ENCODE measurements around the gene FLNC.

The FLNC gene

GRCh38 chr7:128891942-128892269 lies 61.7 kb downstream of the FLNC start:
- TF ChIP-seq ZNF384 (IDR thresholded peaks at IDR 0.05) (no peak), FOXK2 (IDR thresholded peaks at IDR 0.05) (no peak), BHLHE40 (IDR thresholded peaks at IDR 0.05; ENCODE audit: borderline replicate concordance) (no peak), SUZ12 (IDR thresholded peaks at IDR 0.05) (no peak), CTBP1 (IDR thresholded peaks at IDR 0.05; ENCODE audit: borderline replicate concordance) (no peak), FOXM1 (IDR thresholded peaks at IDR 0.05; ENCODE audit: borderline replicate concordance) (no peak), L3MBTL2 (conservative IDR thresholded peaks at IDR 0.05) (no peak), HDGF (IDR thresholded peaks at IDR 0.05; ENCODE audit: borderline replicate concordance) (no peak), FOXA1 (IDR thresholded peaks at IDR 0.05) (no peak), ARNT (IDR thresholded peaks at IDR 0.05) (no peak), SP1 (IDR thresholded peaks at IDR 0.05) (no peak), ELF4 (IDR thresholded peaks at IDR 0.05) (no peak)
- TF ChIP-seq, protein P1, sequence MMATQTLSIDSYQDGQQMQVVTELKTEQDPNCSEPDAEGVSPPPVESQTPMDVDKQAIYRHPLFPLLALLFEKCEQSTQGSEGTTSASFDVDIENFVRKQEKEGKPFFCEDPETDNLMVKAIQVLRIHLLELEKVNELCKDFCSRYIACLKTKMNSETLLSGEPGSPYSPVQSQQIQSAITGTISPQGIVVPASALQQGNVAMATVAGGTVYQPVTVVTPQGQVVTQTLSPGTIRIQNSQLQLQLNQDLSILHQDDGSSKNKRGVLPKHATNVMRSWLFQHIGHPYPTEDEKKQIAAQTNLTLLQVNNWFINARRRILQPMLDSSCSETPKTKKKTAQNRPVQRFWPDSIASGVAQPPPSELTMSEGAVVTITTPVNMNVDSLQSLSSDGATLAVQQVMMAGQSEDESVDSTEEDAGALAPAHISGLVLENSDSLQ (IDR thresholded peaks at IDR 0.05), result no peak
- DNase-seq (ENCODE audit: extremely low spot score), result no peak
- ChIA-PET POLR2A (no interaction called here), CTCF (no interaction called here)

GRCh38 chr7:128892521-128893250 lies 62.5 kb downstream of the FLNC start:
- ChIA-PET CTCF (no interaction called here), POLR2A (no interaction called here)
- no peak for TF ChIP-seq CTBP1 (IDR thresholded peaks at IDR 0.05; ENCODE audit: borderline replicate concordance)
- DNase-seq (ENCODE audit: extremely low spot score), result no peak

DNA sequence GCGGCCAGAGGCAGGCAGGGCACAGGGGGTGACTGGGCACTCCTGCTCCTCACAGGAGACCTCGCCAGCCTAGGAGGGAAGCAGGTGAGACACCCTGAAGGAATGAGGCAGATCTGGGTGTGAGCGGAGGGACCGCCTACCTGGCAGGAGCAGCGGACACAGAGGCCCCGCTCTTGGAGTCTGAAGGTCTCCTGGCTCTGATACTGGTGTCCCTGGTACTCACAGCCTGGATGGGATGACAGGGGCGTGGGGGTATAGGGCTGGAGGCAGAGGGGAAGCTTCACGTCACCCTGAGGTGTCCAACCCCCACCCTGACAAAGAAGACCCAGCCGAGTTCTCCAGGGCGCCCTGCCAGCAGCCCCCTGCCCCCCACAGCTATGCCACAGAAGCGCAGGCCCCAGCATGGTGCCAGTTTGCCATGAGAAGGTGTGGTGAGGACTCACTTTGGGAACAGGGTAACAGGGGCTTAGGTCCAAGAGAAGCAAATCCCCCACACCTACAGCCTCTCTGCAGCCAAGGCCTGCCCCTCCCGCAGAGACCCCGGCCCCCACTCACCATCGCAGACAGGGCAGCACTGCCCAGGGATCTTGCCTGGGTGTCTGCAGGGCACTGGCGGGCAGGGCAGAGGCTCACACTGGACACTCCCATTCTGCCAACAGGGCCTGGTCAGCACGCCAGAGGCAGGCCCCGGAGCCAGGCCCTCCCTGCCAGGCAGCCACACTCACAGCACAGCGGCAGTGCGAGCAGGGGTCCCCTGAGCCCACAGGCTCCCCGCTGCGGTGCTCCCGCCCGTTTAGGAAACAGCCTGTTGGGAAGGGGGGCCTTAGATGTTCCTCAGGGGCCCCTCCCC lies 63.3 kb downstream of the FLNC start:
- POLR2A ChIA-PET, result no interaction called here
- no peak for DNase-seq (ENCODE audit: extremely low spot score)
- CTCF ChIA-PET, result no interaction called here
- TF ChIP-seq FOXA1 (IDR thresholded peaks at IDR 0.05) (no peak), ELF4 (IDR thresholded peaks at IDR 0.05) (no peak), ZNF384 (IDR thresholded peaks at IDR 0.05) (no peak), HDGF (IDR thresholded peaks at IDR 0.05; ENCODE audit: borderline replicate concordance) (no peak), ARNT (IDR thresholded peaks at IDR 0.05) (no peak), SP1 (IDR thresholded peaks at IDR 0.05) (no peak), BHLHE40 (IDR thresholded peaks at IDR 0.05; ENCODE audit: borderline replicate concordance) (no peak), L3MBTL2 (conservative IDR thresholded peaks at IDR 0.05) (no peak), LEF1 (IDR thresholded peaks at IDR 0.05; ENCODE audit: borderline replicate concordance) (no peak), CTBP1 (IDR thresholded peaks at IDR 0.05; ENCODE audit: borderline replicate concordance) (no peak), FOXK2 (IDR thresholded peaks at IDR 0.05) (no peak)
- TF ChIP-seq, protein P1 (IDR thresholded peaks at IDR 0.05), result no peak

DNA sequence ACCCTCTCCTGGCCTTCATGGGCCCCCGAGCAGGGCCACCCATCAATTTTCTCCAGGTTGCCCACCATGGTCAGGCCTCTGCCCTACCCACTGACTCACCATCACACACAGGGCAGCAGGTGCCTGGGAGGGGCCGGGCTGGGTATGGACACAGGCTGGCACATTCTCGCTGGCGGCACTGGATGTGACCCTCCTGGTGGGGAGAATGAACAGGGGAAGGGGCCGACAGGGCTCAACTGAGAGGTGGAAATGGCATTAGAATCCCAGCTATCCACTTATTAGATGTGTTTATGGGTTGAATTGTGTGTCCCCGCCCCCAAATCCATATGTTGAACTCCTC lies 63.9 kb downstream of the FLNC start:
- no peak for TF ChIP-seq FOXK2 (IDR thresholded peaks at IDR 0.05)
- TF ChIP-seq CTBP1 (IDR thresholded peaks at IDR 0.05; ENCODE audit: borderline replicate concordance), result no peak
- no peak for TF ChIP-seq FOXM1 (IDR thresholded peaks at IDR 0.05; ENCODE audit: borderline replicate concordance)
- no peak for DNase-seq (ENCODE audit: extremely low spot score)
- ChIA-PET POLR2A (no interaction called here), CTCF (no interaction called here)

DNA sequence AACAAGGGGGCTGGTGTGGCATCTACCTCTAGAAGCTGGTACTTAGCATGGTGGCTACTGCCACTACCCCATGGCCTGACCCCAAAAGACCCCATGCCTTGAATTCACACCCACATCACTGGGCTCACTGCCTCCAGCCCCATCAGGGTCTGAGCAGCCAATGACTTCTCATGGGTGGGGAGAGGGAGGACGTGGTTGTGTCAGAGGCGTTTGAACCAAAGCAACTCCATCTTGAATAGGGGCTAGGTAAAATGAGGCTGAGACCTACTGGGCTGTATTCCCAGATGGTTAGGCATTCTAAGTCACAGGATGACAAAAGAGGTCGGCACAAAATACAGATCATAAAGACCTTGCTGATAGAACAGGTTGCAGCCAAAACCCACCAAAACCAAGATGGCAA lies 65.1 kb downstream of the FLNC start:
- TF ChIP-seq ARNT (IDR thresholded peaks at IDR 0.05) (no peak), BHLHE40 (IDR thresholded peaks at IDR 0.05; ENCODE audit: borderline replicate concordance) (no peak), FOXM1 (IDR thresholded peaks at IDR 0.05; ENCODE audit: borderline replicate concordance) (no peak), SUZ12 (IDR thresholded peaks at IDR 0.05) (no peak), FOXA1 (IDR thresholded peaks at IDR 0.05) (no peak), TARDBP (IDR thresholded peaks at IDR 0.05) (no peak), HDGF (IDR thresholded peaks at IDR 0.05; ENCODE audit: borderline replicate concordance) (no peak), CTBP1 (IDR thresholded peaks at IDR 0.05; ENCODE audit: borderline replicate concordance) (no peak), FOXK2 (IDR thresholded peaks at IDR 0.05) (no peak), NFRKB (IDR thresholded peaks at IDR 0.05) (no peak), LEF1 (IDR thresholded peaks at IDR 0.05; ENCODE audit: borderline replicate concordance) (no peak), ZNF384 (IDR thresholded peaks at IDR 0.05) (no peak), SP1 (IDR thresholded peaks at IDR 0.05) (no peak), L3MBTL2 (conservative IDR thresholded peaks at IDR 0.05) (no peak), ELF4 (IDR thresholded peaks at IDR 0.05) (no peak)
- TF ChIP-seq, protein P1 (IDR thresholded peaks at IDR 0.05), result no peak
- POLR2A ChIA-PET, result no interaction called here
- CTCF ChIA-PET, result interaction anchor here (0.7 kb wide), 1 partner anchor 54 kb away, joined by 3 read pairs; no protein-coding TSS in a partner anchor
- DNase-seq (ENCODE audit: extremely low spot score), result no peak

DNA sequence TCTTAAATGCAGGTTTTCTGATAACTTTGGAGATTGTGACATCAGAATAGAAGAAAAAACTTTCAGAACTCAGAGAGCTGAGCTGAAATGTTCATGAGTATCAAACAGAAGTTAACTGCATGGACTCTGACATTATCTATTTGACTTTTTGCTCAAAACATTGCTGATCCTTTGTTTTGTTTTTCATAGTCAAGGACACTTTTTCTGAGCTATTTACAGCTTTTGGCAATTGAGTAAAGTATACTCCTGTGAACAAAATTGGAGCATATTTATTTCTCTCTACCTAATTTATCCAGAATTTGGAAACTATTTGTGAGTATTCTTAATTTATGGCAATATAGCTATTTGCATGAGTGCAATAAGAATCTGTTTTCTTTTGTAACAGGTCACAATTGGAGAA lies 69.2 kb downstream of the FLNC start:
- DNase-seq (ENCODE audit: extremely low spot score), result no peak
- ChIA-PET POLR2A (no interaction called here), CTCF (no interaction called here)
- TF ChIP-seq L3MBTL2 (conservative IDR thresholded peaks at IDR 0.05) (no peak), ZNF384 (IDR thresholded peaks at IDR 0.05) (no peak), CTBP1 (IDR thresholded peaks at IDR 0.05; ENCODE audit: borderline replicate concordance) (no peak), FOXK2 (IDR thresholded peaks at IDR 0.05) (no peak), TARDBP (IDR thresholded peaks at IDR 0.05) (no peak), FOXA1 (IDR thresholded peaks at IDR 0.05) (no peak), ELF4 (IDR thresholded peaks at IDR 0.05) (no peak), FOXM1 (IDR thresholded peaks at IDR 0.05; ENCODE audit: borderline replicate concordance) (no peak), SUZ12 (IDR thresholded peaks at IDR 0.05) (no peak), LEF1 (IDR thresholded peaks at IDR 0.05; ENCODE audit: borderline replicate concordance) (no peak), SP1 (IDR thresholded peaks at IDR 0.05) (no peak), BHLHE40 (IDR thresholded peaks at IDR 0.05; ENCODE audit: borderline replicate concordance) (no peak), HDGF (IDR thresholded peaks at IDR 0.05; ENCODE audit: borderline replicate concordance) (no peak), ARNT (IDR thresholded peaks at IDR 0.05) (no peak), NFRKB (IDR thresholded peaks at IDR 0.05) (no peak)
- TF ChIP-seq, protein P1 (IDR thresholded peaks at IDR 0.05), result no peak
